ENCODE measurements around the gene ALDH4A1.
"Not testable (repeated sequence)": the region's sequence is repeated elsewhere in the genome, so short reads cannot be mapped to it uniquely, and the experiment has no call there.

Gene ALDH4A1

DNA sequence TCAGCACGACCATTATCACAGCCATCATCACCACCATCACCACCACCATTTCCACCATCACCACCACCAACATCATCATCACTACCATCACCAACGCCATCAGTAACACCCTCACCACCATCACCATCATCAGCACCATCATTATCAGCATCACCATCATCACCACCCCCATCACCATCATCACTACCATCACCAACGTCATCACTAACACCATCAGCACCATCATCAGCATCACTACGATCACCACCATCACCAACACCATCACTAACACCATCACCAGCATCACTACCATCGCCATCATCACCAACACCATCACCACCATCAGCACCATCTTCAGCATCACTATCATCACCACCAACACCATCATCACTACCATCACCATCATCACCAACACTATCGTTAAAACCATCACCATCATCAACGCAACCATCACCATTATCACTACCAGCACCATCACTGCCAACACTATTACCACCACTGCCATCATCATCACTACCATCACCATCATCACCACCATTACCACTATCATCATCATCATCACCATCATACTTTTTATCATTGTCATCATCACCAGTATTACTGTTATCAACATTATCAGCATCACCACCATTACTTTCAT is 44.2 kb downstream of the ALDH4A1 start:
- DNase-seq (ENCODE audit: low read depth in 2 of 2), result no peak

DNA sequence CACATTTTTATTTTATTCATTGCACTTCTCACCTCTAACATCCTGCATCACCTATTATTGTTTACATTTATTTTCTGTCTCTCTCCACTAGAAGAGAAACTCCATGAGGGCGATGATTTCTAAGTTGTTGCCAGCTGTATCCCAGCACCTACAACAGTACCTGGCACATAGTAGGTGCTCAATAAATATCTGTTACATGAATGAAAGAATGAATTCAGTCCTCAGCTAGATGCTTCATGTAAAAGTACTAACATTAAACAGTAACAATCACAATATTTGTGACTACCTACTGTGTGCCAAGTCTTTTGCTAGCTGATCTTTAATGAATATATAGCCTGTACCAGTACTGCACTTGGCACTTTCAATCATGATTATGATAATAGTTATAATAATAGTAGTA is 45.9 kb downstream of the ALDH4A1 start:
- DNase-seq (ENCODE audit: low read depth in 2 of 2), result no peak

- DNase-seq (ENCODE audit: low read depth in 2 of 2), result no peak
These were observed 46.8 kb downstream of the ALDH4A1 start for GRCh38 chr1:18855573-18855972.

GRCh38 chr1:18854331-18855025 is 47.9 kb downstream of the ALDH4A1 start:
- DNase-seq (ENCODE audit: low read depth in 2 of 2), result no peak

DNA sequence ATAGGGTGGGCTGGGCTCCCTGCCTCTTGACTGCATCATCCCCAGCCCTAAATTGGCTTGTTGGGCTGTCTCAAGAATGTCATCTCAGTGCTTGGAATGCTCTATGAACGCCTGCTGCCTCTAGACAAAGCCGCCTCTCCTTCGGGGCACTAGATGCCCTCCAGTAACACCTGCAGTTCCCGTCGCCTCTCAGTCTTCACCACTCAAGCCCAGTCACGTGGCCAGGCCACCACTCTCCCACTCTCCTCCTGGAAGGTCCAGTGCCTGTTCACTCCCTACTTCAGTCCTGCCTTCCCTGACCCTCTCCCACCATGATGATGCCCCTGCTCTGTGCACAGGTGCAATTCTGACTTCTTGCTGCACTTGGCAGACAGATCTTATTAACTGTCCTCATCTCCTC is 49.9 kb downstream of the ALDH4A1 start:
- no peak for DNase-seq (ENCODE audit: low read depth in 2 of 2)

DNA sequence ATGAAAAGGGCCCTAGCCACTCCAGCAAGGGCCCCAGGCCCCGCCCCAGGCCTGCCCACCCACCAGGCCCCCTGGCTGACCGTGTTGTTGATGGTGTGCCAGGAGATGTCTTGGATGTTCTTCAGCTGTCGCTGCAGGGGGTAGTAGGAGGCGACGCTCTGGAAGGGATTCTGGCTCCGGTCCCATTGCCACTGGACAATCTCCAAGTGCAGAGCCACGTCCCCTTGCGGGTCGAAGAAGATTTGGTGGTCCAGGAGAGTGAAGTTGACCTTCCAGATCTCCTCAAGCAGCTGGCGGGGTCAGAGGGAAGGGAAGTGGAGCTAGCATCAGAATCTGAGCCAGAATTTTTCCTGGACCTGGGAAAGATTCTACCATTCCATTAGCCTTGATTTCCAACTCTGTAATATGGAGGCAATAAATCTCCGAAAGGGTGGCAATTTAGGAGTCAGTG is 53.1 kb downstream of the ALDH4A1 start:
- no peak for DNase-seq (ENCODE audit: low read depth in 2 of 2)

- DNase-seq (ENCODE audit: low read depth in 2 of 2), result not testable (repeated sequence)
These were observed 54.6 kb downstream of the ALDH4A1 start for GRCh38 chr1:18847723-18848122.

- no peak for DNase-seq (ENCODE audit: low read depth in 2 of 2)
These were observed 62.2 kb downstream of the ALDH4A1 start for GRCh38 chr1:18840145-18840544.

DNA sequence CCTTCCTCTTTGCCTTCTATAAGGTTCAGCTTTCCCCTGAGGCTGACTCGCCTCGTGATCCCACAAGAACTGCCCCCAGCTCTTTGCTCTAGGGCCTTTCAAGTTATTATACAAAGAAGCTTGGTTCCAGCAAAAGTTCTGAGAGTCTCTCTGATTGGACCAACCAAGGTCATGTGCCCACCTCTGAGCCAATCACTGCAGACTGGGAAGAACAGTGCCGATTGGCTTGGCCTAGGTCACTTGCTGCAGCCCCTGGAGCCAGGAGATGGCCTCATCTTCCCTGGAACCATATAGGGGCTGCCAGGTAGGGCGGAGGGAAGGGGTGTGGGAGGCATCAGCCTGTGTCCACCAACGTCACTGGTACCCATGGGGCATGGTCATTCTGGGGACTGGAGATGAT is 65.7 kb downstream of the ALDH4A1 start:
- DNase-seq (ENCODE audit: low read depth in 2 of 2), result no peak

DNA sequence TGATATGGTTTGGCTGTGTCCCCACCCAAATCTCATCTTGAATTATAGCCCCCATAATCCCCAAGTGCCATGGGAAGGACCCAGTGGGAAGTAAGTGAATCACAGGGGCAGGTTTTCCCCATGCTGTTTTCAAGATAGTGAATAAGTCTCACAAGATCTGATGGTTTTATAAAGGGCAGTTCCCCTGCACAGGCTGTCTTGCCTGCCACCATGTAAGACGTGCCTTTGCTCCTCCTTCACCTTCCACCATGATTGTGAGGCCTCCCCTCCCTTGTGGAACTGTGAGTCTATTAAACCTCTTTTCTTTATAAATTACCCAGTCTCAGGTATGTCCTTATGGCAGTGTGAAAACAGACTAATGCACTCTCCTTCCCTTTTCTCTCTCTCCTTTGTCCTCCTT is 70.0 kb downstream of the ALDH4A1 start:
- not testable (repeated sequence) for DNase-seq (ENCODE audit: low read depth in 2 of 2)

DNA sequence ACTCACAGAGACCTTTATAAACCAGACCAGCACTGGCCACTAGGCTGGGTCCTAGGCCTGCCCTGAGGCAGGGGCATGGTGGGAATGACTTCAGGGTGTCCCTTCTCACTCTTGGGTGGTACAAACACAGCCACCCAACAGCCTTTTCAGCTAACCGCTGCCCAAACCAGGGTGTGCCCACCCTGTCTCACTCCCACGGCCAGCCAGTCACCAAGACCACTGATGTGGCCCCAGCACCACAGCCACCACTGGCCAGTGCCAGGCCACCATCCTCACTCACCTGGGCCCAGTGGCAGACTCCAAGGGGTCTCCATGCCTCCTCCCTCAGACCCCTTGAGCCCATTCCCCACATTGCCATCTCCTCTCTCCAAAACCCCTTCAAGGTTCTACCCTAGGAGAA is 70.7 kb downstream of the ALDH4A1 start:
- DNase-seq (ENCODE audit: low read depth in 2 of 2), result no peak

DNA sequence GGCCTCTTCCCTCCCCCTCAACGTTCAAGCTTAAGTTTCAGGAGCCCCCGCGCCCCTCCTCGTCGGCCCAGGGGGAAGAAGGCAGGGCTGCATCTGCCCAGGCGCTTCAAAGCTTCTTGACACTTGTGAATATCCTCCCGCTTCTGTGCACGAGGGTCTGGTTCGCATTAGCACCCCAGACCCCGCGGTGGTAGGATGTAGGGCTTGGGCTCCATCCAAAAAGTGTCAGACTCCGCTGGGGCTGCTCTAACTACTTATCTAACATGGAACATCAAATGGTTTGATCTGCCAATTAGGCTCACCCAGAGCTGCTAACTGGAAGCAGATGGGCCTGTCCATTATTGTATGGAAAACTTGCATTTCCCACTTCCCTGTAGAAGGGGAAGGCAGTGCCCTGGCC is 71.8 kb downstream of the ALDH4A1 start:
- no peak for DNase-seq (ENCODE audit: low read depth in 2 of 2)

DNA sequence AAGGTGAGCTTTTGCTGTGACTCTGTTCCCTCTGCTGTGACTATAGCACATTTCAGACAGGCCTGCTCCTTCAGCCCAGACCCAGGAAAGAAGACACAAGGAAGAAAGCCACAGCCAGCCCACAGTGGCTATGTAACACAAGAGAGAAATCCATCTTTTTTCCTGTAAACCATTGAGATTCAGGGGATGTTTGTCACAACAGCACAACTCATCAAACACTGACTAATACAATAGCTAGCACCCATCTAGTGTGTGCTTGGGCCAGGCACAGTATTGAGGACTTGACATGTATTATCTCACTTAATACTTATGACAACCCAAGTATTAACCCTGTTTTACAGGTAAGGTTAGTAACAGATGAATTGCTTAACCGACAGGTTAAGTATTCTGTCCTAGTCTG is 72.7 kb downstream of the ALDH4A1 start:
- no peak for DNase-seq (ENCODE audit: low read depth in 2 of 2)

GRCh38 chr1:18828224-18828623 is 74.1 kb downstream of the ALDH4A1 start:
- DNase-seq (ENCODE audit: low read depth in 2 of 2), result no peak

DNA sequence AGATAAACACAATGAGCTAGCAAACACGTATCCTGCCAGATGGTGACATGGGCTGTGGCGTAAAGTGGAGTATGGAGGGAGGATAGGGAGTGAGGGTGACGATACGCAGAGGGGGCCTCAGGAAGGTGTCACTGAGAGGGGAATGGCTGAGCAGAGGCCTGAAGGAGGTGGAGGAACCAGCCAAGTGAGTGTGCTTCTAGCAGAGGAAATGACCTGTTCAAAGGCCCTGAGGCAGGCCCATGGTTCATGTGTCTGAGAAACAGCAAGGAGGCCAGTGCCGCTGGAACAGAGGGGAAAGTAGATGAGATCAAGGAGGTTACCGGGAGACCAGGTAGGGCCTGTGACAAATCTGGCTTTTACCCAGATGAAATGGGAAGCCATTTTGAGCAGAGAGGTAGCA is 78.9 kb downstream of the ALDH4A1 start:
- DNase-seq (ENCODE audit: low read depth in 2 of 2), result no peak

Data from stimulated activated CD8-positive, alpha-beta memory T cell treated with anti-CD3 and anti-CD28 coated beads, Interleukin-15, amount 100 ng/mL, for 48 hours (primary cell).